KOPT-K1 (cell line): ENCODE data around the gene CFHR5.
"Not testable (repeated sequence)": the region's sequence is repeated elsewhere in the genome, so short reads cannot be mapped to it uniquely, and the experiment has no call there.

ENCODE experiments used
- H3K27ac ChIP-seq: fragments of 200-600 bp; sonication (generic); 2 replicates; pipeline ENCODE4 v1.5.1; 2016; ENCODE audit warnings: antibody characterized with exemption, mild to moderate bottlenecking, low read depth, low read length; ENCODE audit not compliant: poor library complexity, severe bottlenecking
- H3K36me3 ChIP-seq: fragments of 200-600 bp; sonication (generic); 2 replicates; pipeline ENCODE4 v1.5.1; 2017; ENCODE audit warnings: antibody characterized with exemption, mild to moderate bottlenecking, low read length, moderate library complexity; ENCODE audit not compliant: insufficient read depth
- H3K9me3 ChIP-seq: fragments of 200-600 bp; sonication (generic); 2 replicates; pipeline ENCODE4 v1.5.1; 2017; ENCODE audit warnings: antibody characterized with exemption, low read length, mild to moderate bottlenecking; ENCODE audit not compliant: insufficient read depth, poor library complexity, severe bottlenecking

The CFHR5 gene

GRCh38 chr1:196997423-196997822 is 20.1 kb downstream of the CFHR5 start:
- H3K36me3 ChIP-seq = no peaks in the 10 kb centered on the region
- H3K9me3 ChIP-seq = no peaks in the 10 kb centered on the region
- H3K27ac ChIP-seq = no peak overlapping the region

DNA sequence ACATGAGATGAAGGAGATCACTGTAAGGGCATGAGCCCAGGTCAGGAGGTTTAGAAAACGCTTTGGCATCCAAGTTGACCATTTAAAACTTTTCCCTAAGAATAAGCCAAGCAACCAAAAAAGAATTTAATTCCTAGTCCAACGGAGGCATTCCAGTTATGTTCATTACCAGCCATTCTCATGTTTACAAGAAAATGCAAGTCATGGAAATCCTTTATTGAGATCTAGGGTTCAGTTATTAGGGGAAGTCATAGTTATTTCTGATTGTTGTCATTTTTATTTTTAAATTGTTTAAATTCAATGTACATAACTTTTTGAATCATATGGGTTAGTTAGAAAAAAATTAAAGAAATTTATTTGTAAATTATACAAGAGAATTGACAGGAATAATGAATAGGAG is 24.5 kb downstream of the CFHR5 start:
- Histone ChIP-seq H3K36me3 (no peaks in the 10 kb centered on the region), H3K27ac (no peak overlapping the region), H3K9me3 (no peaks in the 10 kb centered on the region)

- H3K9me3 ChIP-seq = no peaks in the 10 kb centered on the region
- H3K27ac ChIP-seq = no peak overlapping the region
- H3K36me3 ChIP-seq = no peaks in the 10 kb centered on the region
Observed at GRCh38 chr1:197003132-197003531, 25.8 kb downstream of the CFHR5 start.

DNA sequence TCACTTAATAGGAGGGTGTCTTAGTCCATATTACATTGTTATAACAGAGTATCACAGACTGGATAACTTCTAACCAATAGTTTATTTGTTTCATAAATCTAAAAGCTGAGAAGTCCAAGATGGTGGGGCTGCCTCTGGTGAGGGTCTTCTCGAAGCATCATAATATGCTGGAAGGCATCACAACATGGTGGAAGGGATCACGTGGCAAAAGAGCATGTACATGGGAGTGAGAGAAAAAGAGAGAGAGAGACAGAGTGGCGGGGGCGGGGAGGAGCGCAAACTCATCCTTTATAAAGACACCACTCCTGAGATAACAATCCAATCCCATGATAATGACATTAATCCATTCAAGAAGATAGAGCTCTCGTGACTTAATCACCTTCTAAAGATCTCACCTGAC is 31.5 kb downstream of the CFHR5 start:
- no peaks in the 10 kb centered on the region for H3K36me3 ChIP-seq
- peaks cover 6% of the 10 kb centered on the region for H3K9me3 ChIP-seq
- H3K27ac ChIP-seq = no peak overlapping the region

- peaks cover 6% of the 10 kb centered on the region for H3K9me3 ChIP-seq
- H3K27ac ChIP-seq = no peak overlapping the region
- no peaks in the 10 kb centered on the region for H3K36me3 ChIP-seq
Observed at GRCh38 chr1:197011614-197012013, 34.3 kb downstream of the CFHR5 start.

DNA sequence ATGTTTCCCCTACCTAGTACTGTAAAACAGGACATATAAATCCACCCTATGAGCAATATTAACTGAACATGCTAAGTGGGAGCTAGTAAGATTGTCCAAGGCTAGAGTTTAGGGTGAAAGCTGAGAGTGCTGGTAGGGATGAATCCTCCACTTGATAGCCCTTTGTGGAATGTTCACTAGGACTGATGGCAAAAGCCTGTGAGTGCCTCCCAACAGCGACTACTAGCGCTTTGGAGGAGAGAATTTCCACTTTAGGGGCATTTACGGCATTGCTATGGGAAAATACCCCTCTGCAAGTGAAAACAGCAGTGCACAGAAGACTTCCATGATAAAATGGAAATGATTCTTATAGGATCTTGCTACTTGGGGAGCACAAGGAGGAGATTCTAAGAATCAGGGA is 35.9 kb downstream of the CFHR5 start:
- peaks cover 6% of the 10 kb centered on the region for H3K9me3 ChIP-seq
- no peak overlapping the region for H3K27ac ChIP-seq
- H3K36me3 ChIP-seq = no peaks in the 10 kb centered on the region

- Histone ChIP-seq H3K27ac (no peak overlapping the region), H3K9me3 (peaks cover 2% of the 10 kb centered on the region)
Observed at GRCh38 chr1:197016751-197017150, 39.4 kb downstream of the CFHR5 start.

DNA sequence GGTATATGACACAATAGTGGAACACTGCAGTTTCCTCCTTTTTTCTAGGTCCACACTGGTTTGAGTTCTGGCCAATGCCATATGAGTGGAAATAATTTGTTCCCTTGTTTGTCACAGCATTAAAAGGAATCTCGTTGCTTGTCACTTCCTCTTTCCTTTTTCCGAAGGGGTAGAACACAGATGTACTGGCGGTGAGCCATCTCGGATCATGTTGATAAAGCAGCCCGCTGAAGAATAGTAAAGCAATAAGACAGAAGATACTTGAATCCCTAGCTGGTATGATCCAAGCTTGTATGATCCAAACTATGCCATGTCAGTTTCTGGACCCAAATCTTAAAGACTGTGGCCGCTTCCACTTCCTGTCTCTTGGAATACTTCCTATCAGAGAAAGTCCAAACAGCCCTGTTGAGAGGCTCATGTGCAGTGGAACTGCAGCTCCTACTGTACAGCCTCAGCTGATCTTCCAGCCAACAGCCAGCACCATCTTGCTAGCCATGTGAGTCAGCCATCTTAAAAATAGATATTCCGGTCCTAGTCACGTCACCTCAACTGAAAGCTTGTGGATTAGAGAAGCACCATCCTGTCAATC is 40.3 kb downstream of the CFHR5 start:
- Histone ChIP-seq H3K36me3 (no peaks in the 10 kb centered on the region), H3K27ac (no peak overlapping the region), H3K9me3 (no peaks in the 10 kb centered on the region)

More at GRCh38 chr1:197016751-197017150, 39.4 kb downstream of the CFHR5 start:
- no peaks in the 10 kb centered on the region for H3K36me3 ChIP-seq

GRCh38 chr1:197021716-197022115 is 44.4 kb downstream of the CFHR5 start:
- no peak overlapping the region for H3K27ac ChIP-seq
- H3K9me3 ChIP-seq = no peaks in the 10 kb centered on the region
- no peaks in the 10 kb centered on the region for H3K36me3 ChIP-seq

DNA sequence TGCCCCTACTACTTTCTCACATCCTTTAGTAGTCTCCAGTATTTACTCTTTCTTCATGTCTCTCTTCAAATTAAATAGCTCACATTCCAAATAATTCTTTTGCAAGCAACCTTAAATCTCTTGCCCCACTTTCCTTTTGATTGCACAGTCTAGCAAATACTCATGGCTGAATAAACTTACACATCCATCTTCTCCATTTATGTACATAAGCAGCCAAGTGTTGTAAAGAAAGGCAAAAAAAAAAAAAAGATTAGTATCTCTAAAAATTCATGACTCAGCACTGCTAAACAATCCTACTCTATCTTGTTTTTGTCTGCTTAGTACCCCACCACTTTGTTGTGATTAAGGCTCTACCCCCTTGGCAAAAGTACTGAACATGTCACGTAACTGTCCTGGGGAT is 47.1 kb downstream of the CFHR5 start:
- H3K9me3 ChIP-seq = no peaks in the 10 kb centered on the region
- H3K36me3 ChIP-seq = no peaks in the 10 kb centered on the region
- no peak overlapping the region for H3K27ac ChIP-seq

DNA sequence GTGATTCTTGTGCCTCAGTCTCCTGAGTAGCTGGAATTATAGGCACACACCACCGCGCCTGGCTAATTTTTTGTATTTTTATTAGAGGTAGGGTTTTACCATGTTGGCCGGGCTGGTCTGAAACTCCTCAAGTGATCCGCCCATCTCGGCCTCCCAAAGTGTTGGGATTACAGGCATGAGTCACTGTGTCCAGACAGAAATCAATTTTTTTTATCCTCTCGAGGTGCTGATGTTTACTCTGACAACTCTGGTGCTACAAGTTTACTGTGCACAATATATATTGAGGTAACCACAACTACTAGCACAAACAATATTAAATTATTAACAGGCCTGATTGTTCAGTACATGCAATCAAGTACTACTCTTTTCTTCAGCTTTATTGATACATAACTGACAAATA is 50.0 kb downstream of the CFHR5 start:
- H3K36me3 ChIP-seq = no peaks in the 10 kb centered on the region
- H3K27ac ChIP-seq = no peak overlapping the region
- H3K9me3 ChIP-seq = no peaks in the 10 kb centered on the region

DNA sequence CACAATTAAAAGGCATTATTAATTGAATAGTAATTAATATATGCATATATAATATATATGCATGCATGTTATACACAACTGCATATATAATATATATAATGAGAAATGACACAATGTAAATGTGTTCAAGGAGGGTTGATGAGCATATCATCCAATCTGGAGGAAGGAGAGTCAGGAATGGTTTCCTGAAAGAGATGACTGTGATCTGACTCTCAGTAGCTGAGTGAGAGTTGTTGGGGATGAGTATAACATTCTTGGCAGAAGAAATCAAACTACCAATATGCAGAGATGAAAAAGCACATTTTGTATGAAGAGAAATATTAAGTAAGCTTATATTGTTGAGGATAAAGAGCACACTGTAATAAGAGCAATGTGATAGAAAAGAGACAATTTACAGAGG is 52.4 kb downstream of the CFHR5 start:
- Histone ChIP-seq H3K9me3 (no peaks in the 10 kb centered on the region), H3K27ac (no peak overlapping the region)

DNA sequence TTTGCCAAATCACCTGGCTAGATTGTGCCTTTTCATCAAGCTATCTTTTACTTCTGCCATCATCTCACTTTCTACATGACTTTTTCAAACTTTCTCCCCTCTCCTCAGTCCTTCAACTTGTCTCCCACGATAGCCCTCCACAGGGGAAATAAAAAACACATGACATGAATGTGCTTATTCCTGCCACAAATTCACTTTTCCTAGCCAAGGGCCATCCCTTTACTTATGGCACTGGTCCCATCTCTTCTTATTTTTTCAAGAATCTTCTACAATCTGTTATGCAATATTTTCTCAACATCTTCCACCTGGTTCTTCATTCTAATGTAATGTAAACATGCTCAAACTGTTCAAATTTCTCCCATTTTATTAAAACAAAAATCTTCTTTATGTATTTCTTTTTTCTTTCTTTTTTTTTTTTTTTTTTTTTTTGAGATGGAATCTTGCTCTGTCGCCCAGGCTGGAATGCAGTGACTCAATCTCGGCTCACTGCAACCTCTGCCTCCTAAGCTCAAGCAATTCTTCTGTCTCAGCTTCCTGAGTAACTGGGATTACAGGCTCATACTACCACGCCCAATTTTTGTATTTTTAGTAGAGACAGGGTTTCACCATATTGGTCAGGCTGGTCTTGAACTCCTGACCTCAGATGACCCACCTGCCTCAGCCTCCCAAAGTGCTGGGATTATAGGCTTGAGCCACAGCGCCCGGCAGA is 57.4 kb downstream of the CFHR5 start:
- H3K27ac ChIP-seq = not testable (repeated sequence)

More for the DNA sequence above, 52.4 kb downstream of the CFHR5 start:
- H3K36me3 ChIP-seq = no peaks in the 10 kb centered on the region

DNA sequence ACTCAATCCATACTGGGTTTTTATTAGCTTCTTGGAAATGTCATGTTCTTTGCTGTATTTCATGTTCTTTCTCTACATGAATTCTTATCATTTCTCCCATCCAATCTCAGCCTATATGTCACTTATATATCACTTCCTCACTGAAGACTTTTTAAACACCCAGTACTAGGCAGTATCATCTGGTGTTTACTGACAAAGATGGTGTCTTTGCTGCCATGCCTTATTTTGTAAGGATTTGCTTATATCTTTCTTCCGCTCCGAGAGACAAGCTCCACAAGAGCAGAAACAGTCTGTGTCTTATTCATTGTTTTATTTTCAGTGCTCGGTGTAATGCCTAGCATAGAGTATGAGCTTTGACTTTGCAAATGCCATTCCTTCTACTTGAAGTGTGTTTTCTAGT is 59.5 kb downstream of the CFHR5 start:
- no peaks in the 10 kb centered on the region for H3K9me3 ChIP-seq
- no peaks in the 10 kb centered on the region for H3K36me3 ChIP-seq
- H3K27ac ChIP-seq = no peak overlapping the region

More for the DNA sequence above, 57.4 kb downstream of the CFHR5 start:
- not testable (repeated sequence) for H3K36me3 ChIP-seq, H3K9me3 ChIP-seq

GRCh38 chr1:197041486-197042353 is 64.4 kb downstream of the CFHR5 start:
- no peaks in the 10 kb centered on the region for H3K9me3 ChIP-seq
- H3K27ac ChIP-seq = peak overlapping the region; percentile 64
- no peaks in the 10 kb centered on the region for H3K36me3 ChIP-seq
